Activated CD4-positive, alpha-beta T cell treated with anti-CD3 and anti-CD28 coated beads, Interleukin-2, amount 10 ng/mL, durations not matched to agents 7 days and 5 days (primary cell): Measurements from ENCODE around the gene HOXB9. TPM values are rescaled to one million over a fixed set of nuclear protein-coding genes. Genes with fewer than 3 reads are reported as not detected.
A peak's percentile ranks its signal among the peaks of the same experiment; 100 is the strongest.

Experiments used
- CTCF ChIA-PET: fragments of 350-600 bp; sonication (Branson Sonifier 250); formaldehyde crosslinking; loops from one replicate; lab custom pipeline; 2021; ENCODE audit warnings: antibody characterized with exemption; lab: Charles Lee
- POLR2A ChIA-PET: fragments of 350-600 bp; sonication (Branson Sonifier 250); formaldehyde crosslinking; loops from one replicate; lab custom pipeline; 2021; ENCODE audit warnings: antibody characterized with exemption; lab: Charles Lee
- DNase-seq: peaks from one replicate; pipeline ENCODE4 v3.0.0-alpha.2; 2020
- H3K27ac Mint-ChIP-seq: one replicate; pipeline ENCODE4 v1.8.0; 2021; ENCODE audit warnings: mild to moderate bottlenecking, moderate library complexity, mixed read lengths
- H3K27me3 Mint-ChIP-seq: one replicate; pipeline ENCODE4 v1.8.0; 2021; ENCODE audit warnings: mixed read lengths
- H3K36me3 Mint-ChIP-seq: one replicate; pipeline ENCODE4 v1.8.0; 2021; ENCODE audit warnings: low read depth, mixed read lengths
- H3K4me1 Mint-ChIP-seq: one replicate; pipeline ENCODE4 v1.8.0; 2021; ENCODE audit warnings: mixed read lengths
- H3K4me3 Mint-ChIP-seq: one replicate; pipeline ENCODE4 v1.8.0; 2021; ENCODE audit warnings: mild to moderate bottlenecking, moderate library complexity, mixed read lengths
- H3K9me3 Mint-ChIP-seq: one replicate; pipeline ENCODE4 v1.8.0; 2021; ENCODE audit warnings: mixed read lengths
- total RNA-seq, 2 experiments: library from RNA; stranded (reverse); gene quantifications; one replicate each; pipeline ENCODE4 v1.2.3, GENCODE V29; 2021

The HOXB9 gene
- total RNA-seq, 2 experiments from 2014 or later: not detected

GRCh38 chr17:48627623-48628521 lies 1.7 kb upstream of the HOXB9 start:
- no peak overlapping the region for H3K27ac Mint-ChIP-seq
- peaks cover 88% of the 10 kb centered on the region for H3K27me3 Mint-ChIP-seq
- H3K4me1 Mint-ChIP-seq: peaks cover 17% of the 10 kb centered on the region
- DNase-seq: no peak
- no peak overlapping the region for H3K4me3 Mint-ChIP-seq
- H3K36me3 Mint-ChIP-seq: no peaks in the 10 kb centered on the region
- ChIA-PET POLR2A (interaction anchor here (0.6 kb wide), 1 partner anchor 23 kb away, joined by 3 read pairs; no protein-coding TSS in a partner anchor), CTCF (interaction anchor here (1.0 to 1.3 kb wide), 2 partner anchors 10 to 126 kb away, joined by 3 to 4 read pairs; no protein-coding TSS in a partner anchor)
- no peaks in the 10 kb centered on the region for H3K9me3 Mint-ChIP-seq

- Mint-ChIP-seq H3K4me3 (no peak overlapping the region), H3K27ac (no peak overlapping the region), H3K27me3 (peaks cover 88% of the 10 kb centered on the region), H3K9me3 (no peaks in the 10 kb centered on the region), H3K36me3 (no peaks in the 10 kb centered on the region), H3K4me1 (peaks cover 13% of the 10 kb centered on the region)
- DNase-seq: no peak
- POLR2A ChIA-PET: no interaction called here
- CTCF ChIA-PET: interaction anchor here (0.6 to 2.3 kb wide), 2 partner anchors 9 to 607 kb away, joined by 3 to 16 read pairs; no protein-coding TSS in a partner anchor
Measured at GRCh38 chr17:48627118-48627597, 1.0 kb upstream of the HOXB9 start.

DNA sequence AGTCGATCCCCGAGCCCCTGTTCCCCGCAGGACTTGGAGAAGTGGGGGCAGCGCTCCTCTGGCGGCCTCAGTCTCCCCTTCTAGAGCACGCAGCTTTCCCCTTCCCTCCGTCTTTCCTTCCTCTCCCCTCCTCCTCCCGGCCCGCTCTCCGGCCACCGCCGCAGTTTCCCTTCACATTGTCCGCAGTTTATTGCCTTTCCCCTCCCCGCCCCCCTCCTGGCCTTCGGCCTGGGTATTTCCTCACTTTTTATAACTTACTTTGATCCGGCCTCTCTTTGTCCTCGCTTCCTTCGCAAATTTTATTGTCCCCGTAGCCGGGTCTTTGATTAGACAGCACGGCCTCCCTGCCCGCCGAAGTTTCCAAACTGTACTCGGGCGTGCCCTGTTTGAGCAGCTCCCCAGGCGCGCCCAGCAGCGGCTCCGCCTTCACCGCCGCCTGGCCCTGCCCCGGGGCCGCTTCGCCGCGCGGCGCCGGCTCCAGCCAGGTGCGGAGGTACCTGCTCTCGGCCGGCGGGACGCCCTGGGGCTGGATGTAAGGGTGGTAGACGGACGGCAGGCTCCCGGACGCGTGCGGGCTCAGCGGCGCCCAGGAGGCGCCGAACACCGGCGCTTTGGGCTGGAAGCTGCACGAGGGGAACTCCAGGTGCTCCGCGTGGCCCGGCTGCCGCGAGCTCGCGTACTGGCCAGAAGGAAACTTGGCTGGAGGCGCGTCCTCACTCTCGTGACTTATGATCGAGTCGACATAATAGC lies 488 bp downstream of the HOXB9 start:
- peak overlapping the region; percentile 54 for H3K27ac Mint-ChIP-seq

DNA sequence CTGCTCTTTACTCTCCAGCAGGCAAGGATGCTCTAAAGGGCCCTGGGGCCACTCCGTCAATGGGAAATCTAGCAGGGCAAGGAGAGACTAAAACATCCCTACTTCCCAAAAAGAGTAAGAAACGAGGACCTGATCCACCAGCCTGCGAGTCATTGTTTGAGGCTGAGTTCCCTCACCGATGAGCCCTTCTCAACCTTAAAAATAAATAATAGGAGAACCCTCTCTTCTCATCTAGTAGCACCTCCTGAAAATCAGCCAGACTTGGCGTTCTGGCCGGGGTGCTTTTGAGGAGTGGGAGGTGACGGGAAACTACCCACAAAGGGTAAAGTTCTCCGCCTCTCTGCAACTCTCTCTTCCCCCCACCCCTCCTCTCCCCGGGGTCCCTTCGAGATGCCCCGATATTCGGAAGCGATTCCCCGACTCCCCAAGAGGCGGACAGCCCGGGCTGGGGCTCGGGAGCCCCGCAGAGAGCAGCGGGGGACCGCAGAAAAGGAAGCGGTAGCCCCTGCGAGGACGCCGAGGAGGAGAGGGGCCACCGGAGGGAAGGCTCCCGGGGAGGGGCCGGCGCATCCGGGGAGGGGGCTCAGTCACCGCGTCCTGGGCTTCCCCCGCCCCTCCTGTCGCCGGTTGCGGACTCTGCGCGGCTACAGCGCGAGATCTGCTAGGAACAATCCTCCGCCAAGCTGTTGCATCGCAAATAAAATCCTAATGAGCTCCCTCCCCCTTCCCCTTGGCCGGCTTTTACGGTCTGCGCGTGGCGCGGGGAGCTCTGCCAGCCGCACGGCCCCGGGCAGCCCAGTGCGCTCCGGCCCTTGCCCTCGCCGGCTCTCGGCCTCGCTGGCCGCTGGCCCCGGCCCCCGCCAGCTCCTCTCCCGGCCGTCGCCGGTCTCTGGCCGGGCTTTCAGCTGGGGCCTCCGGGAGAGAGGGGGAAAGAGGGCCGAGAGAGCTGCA lies 1.3 kb downstream of the HOXB9 start:
- Mint-ChIP-seq H3K27me3 (peaks cover 86% of the 10 kb centered on the region), H3K4me3 (no peak overlapping the region), H3K9me3 (no peaks in the 10 kb centered on the region), H3K36me3 (no peaks in the 10 kb centered on the region), H3K4me1 (peaks cover 13% of the 10 kb centered on the region), H3K27ac (no peak overlapping the region)
- POLR2A ChIA-PET: no interaction called here
- CTCF ChIA-PET: interaction anchor here (0.6 to 2.3 kb wide), 10 partner anchors 9 to 600 kb away, joined by 3 to 16 read pairs (median 3); no protein-coding TSS in a partner anchor
- no peak for DNase-seq

More for the DNA sequence above, 488 bp downstream of the HOXB9 start:
- Mint-ChIP-seq H3K36me3 (no peaks in the 10 kb centered on the region), H3K9me3 (no peaks in the 10 kb centered on the region), H3K27me3 (peaks cover 87% of the 10 kb centered on the region), H3K4me1 (peaks cover 13% of the 10 kb centered on the region), H3K4me3 (peak overlapping the region; percentile 62)
- CTCF ChIA-PET: interaction anchor here (0.6 to 2.3 kb wide), 11 partner anchors 10 to 600 kb away, joined by 3 to 16 read pairs (median 3); no protein-coding TSS in a partner anchor
- POLR2A ChIA-PET: no interaction called here
- DNase-seq: peak; percentile 30

- Mint-ChIP-seq H3K4me1 (peaks cover 13% of the 10 kb centered on the region), H3K27ac (no peak overlapping the region), H3K27me3 (peaks cover 86% of the 10 kb centered on the region), H3K36me3 (no peaks in the 10 kb centered on the region), H3K4me3 (no peak overlapping the region), H3K9me3 (no peaks in the 10 kb centered on the region)
- no peak for DNase-seq
- ChIA-PET CTCF (interaction anchor here (1.0 to 1.5 kb wide), 6 partner anchors 12 to 760 kb away, joined by 3 to 6 read pairs (median 3); no protein-coding TSS in a partner anchor), POLR2A (no interaction called here)
Measured at GRCh38 chr17:48624118-48624517, 2.0 kb downstream of the HOXB9 start.

- H3K36me3 Mint-ChIP-seq: no peaks in the 10 kb centered on the region
- CTCF ChIA-PET: interaction anchor here (0.6 to 1.5 kb wide), 7 partner anchors 13 to 759 kb away, joined by 3 to 6 read pairs (median 3); no protein-coding TSS in a partner anchor
- no peaks in the 10 kb centered on the region for H3K9me3 Mint-ChIP-seq
- POLR2A ChIA-PET: no interaction called here
- H3K27me3 Mint-ChIP-seq: peaks cover 86% of the 10 kb centered on the region
- H3K4me1 Mint-ChIP-seq: peaks cover 19% of the 10 kb centered on the region
- no peak for DNase-seq
- no peak overlapping the region for H3K4me3 Mint-ChIP-seq
- H3K27ac Mint-ChIP-seq: no peak overlapping the region
Measured at GRCh38 chr17:48623583-48623982, 2.6 kb downstream of the HOXB9 start.

DNA sequence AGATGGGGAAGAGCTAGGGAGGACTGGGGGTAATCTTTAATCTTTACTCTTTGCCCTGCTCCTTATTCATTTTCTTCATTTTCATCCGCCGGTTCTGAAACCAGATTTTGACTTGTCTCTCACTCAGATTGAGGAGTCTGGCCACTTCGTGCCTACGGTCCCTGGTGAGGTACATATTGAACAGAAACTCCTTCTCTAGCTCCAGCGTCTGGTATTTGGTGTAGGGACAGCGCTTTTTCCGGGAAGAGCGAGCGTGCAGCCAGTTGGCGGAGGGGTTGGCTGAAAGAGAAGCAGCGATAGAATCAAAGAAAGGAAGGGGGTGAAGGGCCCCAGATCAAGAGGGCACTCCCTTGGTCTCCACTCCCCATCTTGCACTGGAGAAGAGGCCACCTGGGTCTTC lies 3.3 kb downstream of the HOXB9 start:
- no peak for DNase-seq
- Mint-ChIP-seq H3K9me3 (no peaks in the 10 kb centered on the region), H3K27ac (no peak overlapping the region), H3K4me3 (no peak overlapping the region), H3K27me3 (peaks cover 85% of the 10 kb centered on the region), H3K4me1 (peaks cover 24% of the 10 kb centered on the region), H3K36me3 (no peaks in the 10 kb centered on the region)
- ChIA-PET CTCF (interaction anchor here (0.6 to 1.5 kb wide), 4 partner anchors 13 to 612 kb away, joined by 3 to 4 read pairs (median 3); no protein-coding TSS in a partner anchor), POLR2A (interaction anchor here (0.6 kb wide), 1 partner anchor 376 kb away, joined by 5 read pairs; no protein-coding TSS in a partner anchor)

GRCh38 chr17:48621410-48622392 lies 4.5 kb downstream of the HOXB9 start:
- Mint-ChIP-seq H3K27me3 (peaks cover 85% of the 10 kb centered on the region), H3K4me1 (peaks cover 26% of the 10 kb centered on the region), H3K27ac (no peak overlapping the region), H3K4me3 (no peak overlapping the region), H3K36me3 (no peaks in the 10 kb centered on the region), H3K9me3 (no peaks in the 10 kb centered on the region)
- POLR2A ChIA-PET: interaction anchor here (0.6 kb wide), 1 partner anchor 377 kb away, joined by 5 read pairs; no protein-coding TSS in a partner anchor
- CTCF ChIA-PET: interaction anchor here (0.6 to 0.9 kb wide), 3 partner anchors 26 to 611 kb away, joined by 3 to 4 read pairs (median 4); no protein-coding TSS in a partner anchor
- no peak for DNase-seq

DNA sequence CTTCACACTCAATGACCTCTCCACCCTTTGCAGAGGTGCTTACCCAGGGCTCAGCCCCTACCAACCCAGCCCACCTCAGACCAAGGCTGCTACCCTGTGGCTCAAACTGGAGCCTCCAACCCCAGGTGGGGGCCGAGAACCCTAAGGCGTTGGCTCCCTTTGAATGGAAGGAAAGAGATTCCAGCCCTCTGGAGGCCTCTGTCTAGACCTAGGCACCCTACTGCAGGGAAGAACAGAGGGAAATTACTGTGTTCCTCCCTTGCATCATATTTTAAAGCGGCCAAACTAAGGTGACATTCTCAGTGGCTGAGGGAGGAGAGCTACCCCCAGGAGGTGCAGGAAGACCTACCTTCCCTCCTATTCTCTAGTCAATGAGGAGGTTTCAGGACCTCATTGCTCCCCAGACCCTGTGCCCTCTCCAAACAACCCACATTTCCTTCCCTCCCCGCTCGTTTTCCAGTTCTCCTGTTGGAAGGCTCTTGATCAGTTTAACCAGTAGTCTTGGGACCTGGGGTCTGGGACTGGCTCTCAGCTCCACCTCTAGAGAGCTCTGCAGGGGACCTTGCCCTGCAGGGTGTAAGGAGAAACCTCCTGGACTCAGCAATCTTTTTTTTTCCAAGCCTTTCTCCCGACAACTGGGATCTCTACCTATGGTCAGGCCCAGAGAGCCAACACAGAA lies 5.6 kb downstream of the HOXB9 start:
- Mint-ChIP-seq H3K4me3 (no peak overlapping the region), H3K27me3 (peaks cover 88% of the 10 kb centered on the region), H3K4me1 (peaks cover 20% of the 10 kb centered on the region), H3K9me3 (no peaks in the 10 kb centered on the region), H3K36me3 (no peaks in the 10 kb centered on the region), H3K27ac (no peak overlapping the region)
- CTCF ChIA-PET: interaction anchor here (0.6 kb wide), 1 partner anchor 122 kb away, joined by 4 read pairs; no protein-coding TSS in a partner anchor
- POLR2A ChIA-PET: no interaction called here
- no peak for DNase-seq

GRCh38 chr17:48619826-48620449 lies 6.2 kb downstream of the HOXB9 start:
- no peak overlapping the region for H3K27ac Mint-ChIP-seq
- CTCF ChIA-PET: interaction anchor here (1.2 to 3.0 kb wide), 4 partner anchors 11 to 131 kb away, joined by 3 to 11 read pairs (median 8); partner anchors contain the start of gene HOXB5

More at GRCh38 chr17:48619826-48620449, 6.2 kb downstream of the HOXB9 start:
- Mint-ChIP-seq H3K36me3 (no peaks in the 10 kb centered on the region), H3K27me3 (peaks cover 92% of the 10 kb centered on the region), H3K4me3 (no peak overlapping the region), H3K4me1 (peaks cover 21% of the 10 kb centered on the region), H3K9me3 (no peaks in the 10 kb centered on the region)
- no peak for DNase-seq
- POLR2A ChIA-PET: no interaction called here
